Activated T-helper 1 cell treated with anti-CD3 and anti-CD28 coated beads, Interleukin-12 subunit alpha, Interleukin-12 subunit beta, Interleukin-2, Interleukin-4 antibody, amounts not matched to agents 30 ng/mL and 10 ng/mL and 1 ng/mL, durations not matched to agents 14 hours and 24 hours and 36 hours (primary cell): ENCODE results near the gene CFAP126. TPM values are rescaled to one million over a fixed set of nuclear protein-coding genes. Genes with fewer than 3 reads are reported as not detected.
"Not testable (repeated sequence)": the region's sequence is repeated elsewhere in the genome, so short reads cannot be mapped to it uniquely, and the experiment has no call there.

ENCODE experiments used
- DNase-seq: peaks from one replicate; pipeline ENCODE4 v3.0.0; 2021; ENCODE audit warnings: low spot score
- H3K27ac Mint-ChIP-seq: one replicate; pipeline ENCODE4 v1.8.0; 2021; ENCODE audit warnings: mild to moderate bottlenecking, mixed read lengths
- H3K27me3 Mint-ChIP-seq: one replicate; pipeline ENCODE4 v1.8.0; 2022; ENCODE audit warnings: mild to moderate bottlenecking, moderate library complexity, mixed read lengths; ENCODE audit not compliant: insufficient read depth
- H3K36me3 Mint-ChIP-seq: one replicate; pipeline ENCODE4 v1.8.0; 2021; ENCODE audit warnings: low read depth, mixed read lengths
- H3K4me1 Mint-ChIP-seq: one replicate; pipeline ENCODE4 v1.8.0; 2021; ENCODE audit warnings: low read depth, mixed read lengths
- H3K4me3 Mint-ChIP-seq: one replicate; pipeline ENCODE4 v1.8.0; 2021; ENCODE audit warnings: mild to moderate bottlenecking, moderate library complexity, mixed read lengths
- H3K9me3 Mint-ChIP-seq: one replicate; pipeline ENCODE4 v1.8.0; 2021; ENCODE audit warnings: mixed read lengths
- intact Hi-C: fragments of 100-400 bp; cut with micrococcal nuclease; formaldehyde crosslinking; loops from one replicate; pipeline ENCODE4 v1.15.1; 2024
- total RNA-seq: library from RNA; stranded (reverse); gene quantifications from 2 replicates; pipeline ENCODE4 v1.2.3, GENCODE V29; 2022

CFAP126 gene
- total RNA-seq, 1 donor from 2014 or later, result not detected

GRCh38 chr1:161397038-161397437 is 29.4 kb upstream of the CFAP126 start:
- peaks cover 11% of the 10 kb centered on the region for H3K36me3 Mint-ChIP-seq
- peaks cover 50% of the 10 kb centered on the region for H3K4me1 Mint-ChIP-seq
- DNase-seq, H3K9me3 Mint-ChIP-seq, H3K4me3 Mint-ChIP-seq, H3K27ac Mint-ChIP-seq, H3K27me3 Mint-ChIP-seq: not testable (repeated sequence)
- intact Hi-C loops, result loop anchor here (5.0 kb wide), 4 partner anchors 135 to 1300 kb away; partner anchors contain the start of genes IGSF8, NIT1 and PFDN2

GRCh38 chr1:161393151-161393550 is 25.5 kb upstream of the CFAP126 start:
- H3K36me3 Mint-ChIP-seq, result no peaks in the 10 kb centered on the region
- no peak overlapping the region for H3K4me3 Mint-ChIP-seq
- DNase-seq, result no peak
- H3K4me1 Mint-ChIP-seq, result peaks cover 40% of the 10 kb centered on the region
- H3K9me3 Mint-ChIP-seq, result no peaks in the 10 kb centered on the region
- peak overlapping the region; percentile 11 for H3K27ac Mint-ChIP-seq
- intact Hi-C loops, result no loop called here
- H3K27me3 Mint-ChIP-seq, result no peaks in the 10 kb centered on the region

- no peak for DNase-seq
- peaks cover 47% of the 10 kb centered on the region for H3K4me1 Mint-ChIP-seq
- H3K9me3 Mint-ChIP-seq, result no peaks in the 10 kb centered on the region
- peaks cover 3% of the 10 kb centered on the region for H3K36me3 Mint-ChIP-seq
- intact Hi-C loops, result loop anchor here (2.0 kb wide), 1 partner anchor 77 kb away; the partner anchor contains the start of gene SDHC
- no peak overlapping the region for H3K4me3 Mint-ChIP-seq
- H3K27ac Mint-ChIP-seq, result no peak overlapping the region
- no peaks in the 10 kb centered on the region for H3K27me3 Mint-ChIP-seq
Observed at GRCh38 chr1:161391611-161392010, 23.9 kb upstream of the CFAP126 start.

GRCh38 chr1:161391136-161391535 is 23.5 kb upstream of the CFAP126 start:
- not testable (repeated sequence) for H3K27ac Mint-ChIP-seq, H3K36me3 Mint-ChIP-seq, DNase-seq, H3K9me3 Mint-ChIP-seq, H3K27me3 Mint-ChIP-seq
- intact Hi-C loops, result loop anchor here (2.0 kb wide), 1 partner anchor 76 kb away; the partner anchor contains the start of gene SDHC
- H3K4me3 Mint-ChIP-seq, result peak overlapping the region; percentile 87
- H3K4me1 Mint-ChIP-seq, result peaks cover 51% of the 10 kb centered on the region

GRCh38 chr1:161390559-161390858 is 22.8 kb upstream of the CFAP126 start:
- H3K4me3 Mint-ChIP-seq, result peak overlapping the region; percentile 87
- no peaks in the 10 kb centered on the region for H3K27me3 Mint-ChIP-seq
- peaks cover 3% of the 10 kb centered on the region for H3K36me3 Mint-ChIP-seq
- intact Hi-C loops, result loop anchor here (1.0 to 2.0 kb wide), 2 partner anchors 9 to 76 kb away; partner anchors contain the start of gene SDHC
- no peaks in the 10 kb centered on the region for H3K9me3 Mint-ChIP-seq
- peak overlapping the region; percentile 97 for H3K27ac Mint-ChIP-seq
- peaks cover 52% of the 10 kb centered on the region for H3K4me1 Mint-ChIP-seq
- no peak for DNase-seq

- H3K36me3 Mint-ChIP-seq, result peaks cover 3% of the 10 kb centered on the region
- DNase-seq, result peak; percentile 91
Observed at GRCh38 chr1:161389691-161390558, 22.2 kb upstream of the CFAP126 start.

GRCh38 chr1:161389158-161389557 is 21.5 kb upstream of the CFAP126 start:
- H3K9me3 Mint-ChIP-seq, result not testable (repeated sequence)
- intact Hi-C loops, result loop anchor here (5.0 kb wide), 1 partner anchor 207 kb away; no protein-coding TSS in a partner anchor
- peaks cover 52% of the 10 kb centered on the region for H3K4me1 Mint-ChIP-seq

More at GRCh38 chr1:161389691-161390558, 22.2 kb upstream of the CFAP126 start:
- Mint-ChIP-seq H3K4me1 (peaks cover 52% of the 10 kb centered on the region), H3K27me3 (no peaks in the 10 kb centered on the region), H3K4me3 (peak overlapping the region; percentile 87), H3K9me3 (no peaks in the 10 kb centered on the region), H3K27ac (peak overlapping the region; percentile 97)
- intact Hi-C loops, result loop anchor here (1.0 to 5.0 kb wide), 3 partner anchors 9 to 208 kb away; partner anchors contain the start of gene SDHC

GRCh38 chr1:161388639-161389038 is 21.0 kb upstream of the CFAP126 start:
- DNase-seq, result no peak
- no peaks in the 10 kb centered on the region for H3K9me3 Mint-ChIP-seq
- peaks cover 52% of the 10 kb centered on the region for H3K4me1 Mint-ChIP-seq
- H3K36me3 Mint-ChIP-seq, result peaks cover 3% of the 10 kb centered on the region
- intact Hi-C loops, result loop anchor here (5.0 kb wide), 1 partner anchor 206 kb away; no protein-coding TSS in a partner anchor
- peaks cover 2% of the 10 kb centered on the region for H3K27me3 Mint-ChIP-seq
- peak overlapping the region; percentile 87 for H3K4me3 Mint-ChIP-seq
- peak overlapping the region; percentile 97 for H3K27ac Mint-ChIP-seq

More at GRCh38 chr1:161389158-161389557, 21.5 kb upstream of the CFAP126 start:
- not testable (repeated sequence) for H3K27me3 Mint-ChIP-seq, H3K36me3 Mint-ChIP-seq, DNase-seq
- H3K4me3 Mint-ChIP-seq, result peak overlapping the region; percentile 87
- peak overlapping the region; percentile 97 for H3K27ac Mint-ChIP-seq

GRCh38 chr1:161382214-161383019 is 14.7 kb upstream of the CFAP126 start:
- peaks cover 3% of the 10 kb centered on the region for H3K36me3 Mint-ChIP-seq
- no peak overlapping the region for H3K27ac Mint-ChIP-seq
- no peak overlapping the region for H3K4me3 Mint-ChIP-seq
- peaks cover 18% of the 10 kb centered on the region for H3K4me1 Mint-ChIP-seq
- DNase-seq, result no peak
- no peaks in the 10 kb centered on the region for H3K9me3 Mint-ChIP-seq
- peaks cover 2% of the 10 kb centered on the region for H3K27me3 Mint-ChIP-seq
- intact Hi-C loops, result loop anchor here (1.0 to 5.0 kb wide), 4 partner anchors 76 to 190 kb away; no protein-coding TSS in a partner anchor

- no peaks in the 10 kb centered on the region for H3K36me3 Mint-ChIP-seq
- no peaks in the 10 kb centered on the region for H3K9me3 Mint-ChIP-seq
- no peak overlapping the region for H3K4me3 Mint-ChIP-seq
- DNase-seq, result no peak
- peaks cover 2% of the 10 kb centered on the region for H3K27me3 Mint-ChIP-seq
- H3K27ac Mint-ChIP-seq, result peak overlapping the region; percentile 61
- intact Hi-C loops, result loop anchor here (1.0 to 5.0 kb wide), 4 partner anchors 75 to 189 kb away; no protein-coding TSS in a partner anchor
- H3K4me1 Mint-ChIP-seq, result peaks cover 12% of the 10 kb centered on the region
Observed at GRCh38 chr1:161381707-161382106, 14.0 kb upstream of the CFAP126 start.

GRCh38 chr1:161379071-161379470 is 11.4 kb upstream of the CFAP126 start:
- H3K27me3 Mint-ChIP-seq, result no peaks in the 10 kb centered on the region
- no peak overlapping the region for H3K27ac Mint-ChIP-seq
- no peaks in the 10 kb centered on the region for H3K36me3 Mint-ChIP-seq
- H3K4me3 Mint-ChIP-seq, result no peak overlapping the region
- intact Hi-C loops, result no loop called here
- no peaks in the 10 kb centered on the region for H3K9me3 Mint-ChIP-seq
- no peak for DNase-seq
- H3K4me1 Mint-ChIP-seq, result peaks cover 5% of the 10 kb centered on the region

GRCh38 chr1:161378014-161378413 is 10.3 kb upstream of the CFAP126 start:
- no peak for DNase-seq
- Mint-ChIP-seq H3K27ac (no peak overlapping the region), H3K4me3 (no peak overlapping the region), H3K27me3 (no peaks in the 10 kb centered on the region), H3K36me3 (no peaks in the 10 kb centered on the region), H3K9me3 (no peaks in the 10 kb centered on the region), H3K4me1 (peaks cover 5% of the 10 kb centered on the region)
- intact Hi-C loops, result no loop called here
